PC-9 (cell line): ENCODE data around the gene ATXN8OS.

ENCODE experiments used
- CTCF ChIP-seq: fragments of 200-600 bp; sonication (generic); conservative IDR thresholded peaks from 2 replicates; pipeline ENCODE4 v1.6.1; 2017; ENCODE audit warnings: mixed run types, antibody characterized with exemption, mild to moderate bottlenecking, moderate library complexity
- EZH2 ChIP-seq: fragments of 200-600 bp; sonication (generic); IDR thresholded peaks from 2 replicates; pipeline ENCODE4 v1.8.0; 2017; ENCODE audit warnings: antibody characterized with exemption, low read depth

GRCh38 chr13:70098669-70099068 lies 9.0 kb upstream of the ATXN8OS start:
- TF ChIP-seq CTCF (peak; percentile 64), EZH2 (no peak)
